DMS 273 (cell line): Measurements from ENCODE around the gene TMEM127.
"Not testable (repeated sequence)": the region's sequence is repeated elsewhere in the genome, so short reads cannot be mapped to it uniquely, and the experiment has no call there.

Source experiments
- DNase-seq: peaks from one replicate; lab custom pipeline; 2025; ENCODE audit not compliant: unreplicated experiment; lab: John Stamatoyannopoulos, UW

Gene TMEM127

GRCh38 chr2:96265840-96266679, at the start of gene TMEM127, which contains the start of gene CIAO1:
TSS of gene TMEM127 (minus strand) at chr2:96265997. CDS start at chr2:96265381, 616 bp downstream.
TSS of gene CIAO1 (plus strand) at chr2:96266225. CDS start at chr2:96266351, 126 bp downstream.
- peak; percentile 99 for DNase-seq

DNA sequence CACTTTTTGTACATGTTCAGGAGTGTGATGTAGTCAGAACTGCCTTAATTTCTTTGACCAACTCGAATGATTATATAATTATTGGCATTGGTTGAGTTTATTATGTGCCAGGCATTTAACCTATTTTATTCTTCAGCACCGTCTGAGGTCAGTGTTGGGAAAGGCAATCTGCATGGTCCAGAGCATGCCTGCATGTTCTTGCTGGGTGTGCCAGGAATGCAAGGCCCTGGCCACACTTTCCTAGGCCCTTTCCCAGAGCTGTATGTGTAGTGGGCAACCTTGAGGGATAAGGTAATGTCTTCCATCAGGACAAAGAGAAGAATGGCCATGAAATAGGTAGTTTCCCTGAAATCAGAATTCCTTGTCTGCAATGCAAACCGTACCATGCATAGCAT, 49.2 kb upstream of the TMEM127 start:
- DNase-seq = no peak

DNA sequence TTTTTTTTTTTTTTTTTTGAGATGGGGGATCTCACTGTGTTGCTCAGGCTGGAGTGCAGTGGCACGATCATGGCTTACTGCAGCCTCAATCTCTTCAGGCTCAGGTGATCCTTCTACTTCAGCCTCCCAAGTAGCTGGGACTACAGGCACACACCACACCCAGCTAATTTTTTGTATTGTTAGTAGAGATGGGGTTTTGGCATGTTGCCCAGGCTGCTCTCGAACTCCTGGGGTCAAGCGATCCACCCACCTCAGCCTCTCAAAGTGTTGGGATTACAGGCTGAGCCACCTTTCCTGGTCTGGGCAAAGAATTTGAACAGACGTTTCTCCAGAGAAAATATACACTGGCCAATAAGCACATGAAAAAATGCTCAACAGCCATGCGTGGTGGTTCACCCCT, 42.5 kb upstream of the TMEM127 start:
- DNase-seq = no peak

DNA sequence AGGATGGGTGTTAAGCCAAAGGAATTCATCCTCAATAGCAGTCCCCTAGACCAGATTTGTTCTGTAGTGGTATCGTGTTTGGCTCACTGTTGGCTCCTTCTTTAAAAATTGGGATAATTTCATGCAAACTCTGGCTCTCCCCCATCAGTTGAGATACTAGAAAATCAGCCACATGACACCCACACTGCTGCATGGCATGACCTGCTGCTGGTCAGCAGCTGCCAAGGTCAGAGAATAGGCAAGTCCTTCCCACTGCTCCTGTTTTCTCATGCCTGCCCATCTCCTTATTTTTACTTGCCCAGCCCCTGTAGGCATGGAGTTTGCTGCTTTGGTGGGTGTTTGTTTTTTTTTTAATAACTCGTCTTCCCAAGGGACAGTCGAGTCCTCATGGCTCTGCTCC, 40.6 kb upstream of the TMEM127 start:
- no peak for DNase-seq

GRCh38 chr2:96305979-96306308, 40.1 kb upstream of the TMEM127 start:
- DNase-seq = peak; percentile 55

DNA sequence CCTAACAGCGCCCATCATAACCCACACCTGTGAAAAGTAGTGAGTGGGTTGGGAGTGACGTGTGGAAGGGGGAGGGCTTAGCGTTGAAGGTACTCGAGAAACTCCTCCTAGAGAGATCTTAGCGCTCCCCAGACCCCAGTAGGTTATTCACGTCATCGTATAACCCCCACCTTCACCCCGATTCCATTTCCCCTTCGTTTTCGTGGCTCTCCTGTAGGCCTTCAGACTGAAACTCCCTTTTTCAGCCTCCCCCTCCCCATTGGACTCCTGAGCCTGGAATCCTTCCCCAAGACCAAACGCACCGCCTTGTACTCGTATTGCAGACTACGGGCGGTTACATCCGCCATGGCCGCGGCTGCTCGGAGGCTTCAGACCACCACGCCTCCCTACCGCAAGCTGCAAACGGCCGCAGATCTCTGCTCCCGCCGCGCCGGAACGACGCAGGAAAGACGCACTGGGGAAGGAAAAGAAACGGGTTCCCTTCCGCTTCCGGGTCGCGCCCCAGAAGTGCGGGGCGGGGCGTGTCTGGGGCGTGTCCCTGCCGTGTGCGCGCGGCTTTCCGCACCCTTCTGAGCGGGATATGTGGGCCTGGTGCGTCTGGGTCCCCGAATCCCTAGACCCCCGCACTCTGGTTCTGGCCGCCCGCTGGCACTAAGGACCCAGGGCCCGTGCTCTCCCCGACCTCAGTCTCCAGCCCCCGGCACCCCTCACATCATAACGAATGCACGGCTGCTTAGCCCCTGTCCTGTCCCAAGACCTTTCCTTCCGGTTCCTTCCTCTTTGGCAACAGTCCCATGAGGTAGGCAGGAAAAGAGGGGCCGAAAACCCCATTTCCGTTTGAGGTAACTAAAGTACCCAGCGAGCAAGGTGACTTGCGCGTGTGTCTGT, 39.5 kb upstream of the TMEM127 start, which contains the start of gene SNRNP200:
Gene SNRNP200 (minus strand): TSS at position 456 of the 888 bp plus-strand sequence. CDS start 109 bp downstream, at position 347.
- peak; percentile 97 for DNase-seq

GRCh38 chr2:96304606-96305005, 38.8 kb upstream of the TMEM127 start:
- no peak for DNase-seq

- DNase-seq = no peak
Measured at GRCh38 chr2:96301865-96302264, 36.1 kb upstream of the TMEM127 start.

DNA sequence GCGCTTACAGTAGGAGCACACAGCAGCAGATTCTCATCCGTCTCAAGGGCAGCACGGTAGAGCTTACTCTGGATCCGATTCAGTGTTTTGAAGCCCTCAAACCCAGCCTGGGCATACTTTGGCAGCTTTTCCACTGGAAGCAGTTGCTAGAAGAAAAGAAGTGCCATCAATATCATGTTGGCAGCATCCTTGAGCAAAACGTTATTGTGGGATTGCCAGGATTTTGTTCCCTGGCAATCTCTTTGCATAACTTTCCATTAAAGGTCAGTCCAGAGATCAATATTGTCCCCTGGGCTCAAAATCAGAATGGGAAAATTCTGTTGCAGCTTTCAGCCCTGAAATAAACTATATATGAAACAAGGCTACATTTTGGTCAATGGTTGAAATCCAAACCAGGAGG, 31.1 kb upstream of the TMEM127 start:
- no peak for DNase-seq

GRCh38 chr2:96294271-96294670, 28.5 kb upstream of the TMEM127 start:
- not testable (repeated sequence) for DNase-seq

GRCh38 chr2:96291751-96292150, 26.0 kb upstream of the TMEM127 start:
- DNase-seq = no peak

GRCh38 chr2:96287273-96287856, 21.6 kb upstream of the TMEM127 start:
- no peak for DNase-seq

DNA sequence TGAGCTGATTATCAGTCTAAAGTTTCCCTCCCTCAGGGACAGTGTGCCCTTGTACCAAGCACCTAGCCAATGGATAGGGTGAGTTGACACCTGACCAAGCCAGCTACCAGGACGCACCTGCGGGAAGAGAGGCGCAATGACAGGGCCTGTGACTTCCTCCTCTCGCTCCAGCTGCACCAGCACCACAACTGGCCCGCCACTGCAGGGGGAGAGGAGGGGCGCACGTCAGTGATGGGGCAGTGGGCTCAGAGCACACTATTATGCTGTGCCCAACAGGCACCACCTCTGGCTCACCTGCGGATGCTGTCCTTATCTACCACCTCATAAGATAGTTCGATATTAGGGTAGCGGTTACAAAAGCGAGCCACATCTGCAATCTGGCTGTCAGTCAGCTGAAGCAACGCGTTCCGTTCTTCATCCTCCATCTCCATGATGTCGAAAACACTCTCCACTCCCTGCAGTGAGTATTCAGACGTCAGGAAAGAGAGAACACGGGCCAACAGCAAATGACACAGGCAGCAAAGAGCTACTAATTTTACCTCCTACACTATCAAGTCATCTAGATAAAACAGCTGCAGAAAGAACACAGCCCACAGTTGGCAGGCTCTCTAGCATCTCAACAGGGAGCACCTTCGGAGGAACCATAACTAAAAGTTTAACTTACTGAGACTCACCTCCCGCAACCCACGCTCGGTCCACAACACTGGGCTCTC, 11.1 kb upstream of the TMEM127 start:
- DNase-seq = no peak

GRCh38 chr2:96274355-96275056, 8.7 kb upstream of the TMEM127 start:
- no peak for DNase-seq

DNA sequence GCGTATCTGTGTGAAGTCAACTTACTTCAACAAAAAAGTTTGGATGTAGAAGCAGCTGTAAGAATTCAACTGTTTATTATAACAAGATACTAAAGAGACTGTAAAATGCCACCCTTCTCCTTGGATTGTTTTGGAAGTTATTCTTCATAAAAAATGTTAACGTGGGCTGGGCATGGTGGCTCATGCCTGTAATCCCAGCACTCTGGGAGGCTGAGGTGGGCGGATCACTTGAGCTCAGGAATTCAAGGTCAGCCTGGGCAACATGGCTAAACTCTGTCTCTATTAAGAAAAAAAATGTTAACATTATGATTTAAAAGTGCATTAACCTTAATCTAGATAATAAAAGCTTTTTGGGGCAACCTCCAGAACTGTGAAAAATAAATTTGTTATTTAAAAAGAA, 8.0 kb upstream of the TMEM127 start:
- DNase-seq = no peak

GRCh38 chr2:96271995-96272394, 6.2 kb upstream of the TMEM127 start:
- no peak for DNase-seq

- peak; percentile 72 for DNase-seq
Measured at GRCh38 chr2:96267159-96267971, 1.6 kb upstream of the TMEM127 start.

GRCh38 chr2:96265349-96265839, 403 bp downstream of the TMEM127 start:
- peak; percentile 84 for DNase-seq

- peak; percentile 73 for DNase-seq
Measured at GRCh38 chr2:96264656-96265348, 995 bp downstream of the TMEM127 start.
